CD4-positive, alpha-beta T cell treated with Interleukin-21 for 1 hour (primary cell): ENCODE measurements around the gene ZEB2.

ENCODE experiments used
- DNase-seq: peaks from one replicate; pipeline ENCODE4 v3.0.0-alpha.2; 2020

Gene ZEB2

DNA sequence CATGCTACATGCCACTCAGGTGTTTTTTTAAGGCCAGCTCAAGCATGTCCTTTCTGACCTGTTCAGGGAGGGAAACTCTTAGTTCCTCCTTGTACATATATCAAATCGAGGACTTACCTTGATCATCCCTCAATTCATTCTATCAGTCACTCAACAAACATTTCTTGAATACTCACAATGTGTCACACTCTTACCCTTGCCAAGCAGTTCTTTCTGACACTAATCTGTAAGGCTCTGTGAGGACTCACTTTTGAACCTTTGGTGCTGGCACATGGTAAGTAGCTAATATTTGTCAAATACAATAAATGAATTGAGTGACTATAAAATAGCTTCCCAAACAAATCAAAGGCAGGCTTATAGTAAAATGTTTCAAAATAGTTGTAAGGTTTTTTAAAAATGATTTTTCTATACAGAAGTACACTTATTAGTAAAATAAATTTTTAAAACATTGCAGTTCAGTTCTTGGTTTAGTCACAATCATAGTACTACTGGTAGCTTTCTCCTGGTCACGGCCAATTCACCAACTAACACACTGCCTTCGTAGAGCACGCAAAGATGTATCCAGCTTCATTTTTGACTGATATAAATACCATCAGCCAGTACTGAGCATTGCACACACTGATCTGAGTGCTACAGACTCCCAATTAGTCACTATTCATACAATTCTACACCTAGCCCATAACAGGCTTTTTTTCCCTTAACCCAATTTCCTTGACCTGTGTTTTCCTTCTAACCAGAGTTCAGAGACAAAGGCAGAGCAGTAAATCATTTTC lies 50.9 kb downstream of the ZEB2 start:
- DNase-seq: no peak

GRCh38 chr2:144467502-144468137 lies 52.3 kb downstream of the ZEB2 start:
- DNase-seq: no peak

GRCh38 chr2:144466637-144467036 lies 53.3 kb downstream of the ZEB2 start:
- DNase-seq: no peak

DNA sequence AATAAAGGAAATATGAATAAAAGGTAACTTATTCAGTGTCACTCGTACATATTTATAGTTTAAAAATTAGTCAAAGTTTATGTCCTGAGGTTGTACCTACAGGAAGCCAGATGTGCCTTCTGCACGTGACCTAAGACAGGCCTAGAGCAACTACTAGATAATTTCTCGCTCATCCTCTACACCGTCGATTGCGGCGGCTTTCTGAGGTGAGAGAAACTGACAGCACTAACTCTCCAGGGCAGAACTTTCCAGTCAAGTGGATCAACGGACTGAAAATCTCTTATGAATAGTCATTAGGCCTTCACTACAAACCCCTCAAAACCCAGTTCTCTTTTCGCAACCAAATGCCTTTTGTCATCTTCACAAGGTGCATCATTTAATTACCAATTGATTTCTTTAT lies 54.2 kb downstream of the ZEB2 start:
- peak; percentile 26 for DNase-seq

DNA sequence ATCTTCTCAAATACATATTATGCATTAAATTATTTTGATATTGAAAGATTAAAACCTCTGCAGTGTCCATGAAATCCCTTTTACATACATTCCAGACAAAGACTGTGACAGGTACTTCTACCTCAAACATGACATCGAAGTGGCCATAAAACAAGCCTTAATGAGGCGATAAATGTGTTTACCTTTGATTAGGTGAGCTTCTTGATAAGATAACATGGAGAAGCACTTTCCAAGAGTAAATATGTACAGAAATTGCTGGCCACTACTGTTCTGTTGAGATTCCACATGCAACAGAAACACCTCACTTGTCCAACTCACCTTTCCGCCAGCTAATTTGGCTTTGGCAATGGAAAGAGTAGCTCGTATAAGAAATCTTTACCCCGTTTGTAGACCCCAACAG lies 55.2 kb downstream of the ZEB2 start:
- no peak for DNase-seq

DNA sequence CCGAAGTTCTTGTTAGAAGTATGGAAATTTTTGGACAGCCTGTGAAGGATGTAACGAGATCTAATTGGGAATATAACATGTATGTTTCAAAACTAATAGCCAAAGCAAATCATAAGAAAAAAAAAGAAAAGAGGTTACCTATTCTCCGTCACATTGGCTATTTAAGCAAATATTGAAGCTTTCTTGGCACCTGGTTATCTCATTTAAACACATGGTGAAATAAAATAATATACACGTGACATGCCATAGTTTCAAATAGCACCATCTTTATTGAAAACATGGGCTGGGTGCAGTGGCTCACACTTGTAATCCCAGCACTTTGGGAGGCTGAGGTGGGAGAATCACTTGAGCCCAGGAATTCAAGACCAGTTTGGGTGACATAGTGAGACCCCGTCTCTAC lies 56.7 kb downstream of the ZEB2 start:
- no peak for DNase-seq

GRCh38 chr2:144462266-144462665 lies 57.7 kb downstream of the ZEB2 start:
- peak; percentile 26 for DNase-seq

- no peak for DNase-seq
These were observed 58.6 kb downstream of the ZEB2 start for GRCh38 chr2:144461308-144461766.

DNA sequence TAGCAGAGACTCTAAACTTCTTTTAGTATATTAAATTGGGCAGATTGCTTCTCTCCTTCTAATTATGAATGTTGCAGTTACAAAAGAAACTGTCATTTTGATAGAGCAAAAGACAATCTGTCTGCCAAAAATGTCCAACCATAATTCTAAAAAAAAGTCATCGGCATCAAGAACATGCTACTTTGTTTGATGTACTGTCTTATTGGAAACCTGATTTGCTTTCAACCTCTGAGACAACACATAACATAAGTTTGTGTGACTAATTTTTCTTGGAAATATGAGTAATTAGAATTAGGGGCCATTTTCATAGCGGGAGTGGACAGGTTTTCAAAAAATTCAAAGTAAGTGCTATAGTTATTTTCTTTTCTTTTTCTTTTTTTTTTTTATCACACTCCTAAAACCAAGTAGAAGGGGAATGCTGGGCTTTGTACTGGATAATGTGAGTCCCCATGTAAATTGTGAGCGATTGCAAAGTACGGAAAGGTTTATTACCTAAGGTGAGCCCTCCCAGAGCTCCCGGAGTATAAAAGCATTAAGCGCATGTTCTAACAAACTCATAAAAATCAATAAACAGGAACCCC lies 59.1 kb downstream of the ZEB2 start:
- DNase-seq: no peak

GRCh38 chr2:144459937-144460336 lies 60.0 kb downstream of the ZEB2 start:
- peak; percentile 83 for DNase-seq

- DNase-seq: no peak
These were observed 60.6 kb downstream of the ZEB2 start for GRCh38 chr2:144459286-144459685.

GRCh38 chr2:144458541-144458940 lies 61.4 kb downstream of the ZEB2 start:
- DNase-seq: no peak

DNA sequence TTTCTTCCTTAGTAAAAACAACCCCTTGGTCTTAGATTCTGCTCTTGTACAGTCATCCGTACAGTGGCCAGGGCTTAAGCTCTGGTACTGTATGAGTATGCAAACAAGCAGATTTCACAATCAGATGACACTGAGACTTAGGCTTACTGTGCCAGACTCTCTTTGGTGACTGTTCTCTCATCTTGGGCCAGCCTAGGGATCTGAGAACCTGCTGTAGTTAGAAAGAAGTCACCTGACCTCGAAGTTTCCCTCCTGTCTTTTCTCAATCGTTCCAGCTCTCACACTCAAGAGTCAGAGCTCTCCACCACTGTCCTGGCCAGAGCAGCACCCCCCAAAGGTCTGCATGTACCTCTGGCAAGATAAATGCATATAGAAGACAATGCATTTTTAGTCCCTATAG lies 63.2 kb downstream of the ZEB2 start:
- peak; percentile 54 for DNase-seq

DNA sequence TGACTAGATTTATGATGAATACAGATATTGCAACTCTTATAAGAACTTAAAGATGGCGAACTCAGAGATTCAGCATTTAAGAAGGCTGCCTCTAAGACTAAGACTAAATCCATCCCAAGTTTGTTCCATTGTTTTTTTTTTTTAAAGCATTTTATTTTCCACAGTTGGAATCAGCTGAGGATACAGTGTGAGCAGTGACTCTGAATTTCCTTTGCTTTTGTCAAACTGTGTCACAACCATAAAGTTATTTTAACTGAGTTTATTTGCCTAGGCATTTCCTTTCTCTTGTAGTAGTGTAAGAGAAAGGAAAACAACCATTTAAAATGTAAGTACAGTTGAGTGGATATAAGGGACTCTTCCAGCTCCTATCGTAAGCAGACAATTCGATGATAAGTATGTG lies 63.9 kb downstream of the ZEB2 start:
- no peak for DNase-seq

GRCh38 chr2:144454466-144455287 lies 65.2 kb downstream of the ZEB2 start:
- DNase-seq: peak; percentile 54

DNA sequence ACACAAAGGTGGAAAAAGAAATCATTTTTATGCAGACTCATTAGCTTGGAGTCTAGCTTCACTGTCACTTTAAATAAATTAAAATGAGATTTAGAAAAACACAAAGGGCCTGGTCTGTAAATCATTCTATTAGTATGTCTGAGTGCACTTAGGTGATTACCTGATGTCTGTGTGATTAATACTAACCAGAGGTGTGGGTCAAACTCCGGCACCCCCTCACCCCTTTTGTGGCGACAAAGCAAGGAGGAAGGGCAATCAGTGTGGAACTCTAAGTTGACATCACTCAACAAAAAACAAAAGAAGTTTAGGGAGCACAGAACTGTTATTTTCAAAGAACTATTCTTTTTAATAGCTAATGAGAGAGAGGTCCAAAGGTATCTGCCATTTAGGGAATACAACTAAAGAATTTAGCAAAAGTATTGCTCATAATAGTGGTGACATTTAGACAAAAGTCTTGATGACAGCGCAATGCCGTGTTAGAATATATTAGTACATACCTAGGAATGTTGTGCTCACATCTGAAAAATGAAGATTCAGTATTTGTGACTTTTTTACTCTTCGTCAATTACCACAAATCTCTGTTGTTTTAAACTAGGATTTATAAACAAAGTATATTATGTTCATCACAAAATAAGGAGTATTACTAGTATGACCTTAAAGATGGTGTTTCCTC lies 66.3 kb downstream of the ZEB2 start:
- no peak for DNase-seq

- no peak for DNase-seq
These were observed 67.0 kb downstream of the ZEB2 start for GRCh38 chr2:144452989-144453336.

DNA sequence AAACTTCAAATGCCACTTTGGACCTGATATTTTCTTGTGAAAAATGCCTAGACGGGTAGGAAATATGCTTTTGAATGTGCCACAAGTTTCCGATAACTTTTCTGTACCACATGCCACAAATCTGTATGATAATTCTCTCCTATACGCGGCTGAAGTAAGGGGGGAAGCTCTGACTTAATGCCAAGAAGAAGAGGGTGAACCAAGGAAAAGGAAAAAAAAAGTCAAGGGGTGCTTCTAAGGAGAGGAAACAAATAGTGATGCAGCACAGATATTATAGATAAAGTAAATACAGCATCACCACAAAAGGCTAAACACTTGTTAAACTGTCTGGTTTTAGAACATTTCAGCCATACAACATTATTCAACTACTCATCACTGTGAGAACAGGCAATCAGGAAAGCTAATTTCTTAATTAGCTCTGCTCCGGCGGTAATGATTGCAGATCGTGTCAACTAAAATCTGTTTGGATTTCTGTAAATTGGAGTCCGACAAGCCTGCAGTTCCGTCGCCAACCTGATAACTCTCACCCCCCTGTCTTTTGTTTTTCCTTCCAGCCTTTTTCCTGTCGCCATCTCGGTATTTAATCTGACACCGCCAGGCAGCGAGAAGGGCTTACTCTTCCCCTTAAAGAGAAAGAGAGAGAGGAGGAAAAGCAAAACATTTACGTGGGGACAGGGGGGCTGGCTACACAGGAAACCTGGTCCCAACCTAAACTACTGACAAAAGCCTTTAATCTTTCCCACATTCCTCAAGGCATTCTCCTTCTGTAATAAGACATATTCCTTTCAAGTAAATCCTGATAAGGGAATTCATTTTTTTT lies 67.5 kb downstream of the ZEB2 start:
- no peak for DNase-seq

DNA sequence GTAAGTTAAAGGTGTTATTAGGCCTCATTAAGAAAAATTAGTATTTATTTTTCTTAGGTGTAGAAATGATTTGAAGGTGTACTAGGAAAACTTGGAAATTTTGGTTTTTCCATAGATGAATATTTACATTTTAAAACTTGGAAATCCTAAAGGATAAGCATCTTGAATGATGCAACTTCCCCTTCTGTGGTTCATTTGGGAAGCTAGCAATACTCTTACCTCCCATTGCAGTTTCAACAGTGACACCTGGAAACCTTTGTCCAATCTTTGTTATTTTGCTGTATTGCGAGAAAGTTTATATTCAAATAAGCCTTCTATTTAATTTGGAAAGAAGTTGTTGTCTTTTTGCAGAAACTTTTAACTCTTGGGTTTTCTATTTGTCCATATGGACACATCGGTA lies 68.5 kb downstream of the ZEB2 start:
- no peak for DNase-seq

DNA sequence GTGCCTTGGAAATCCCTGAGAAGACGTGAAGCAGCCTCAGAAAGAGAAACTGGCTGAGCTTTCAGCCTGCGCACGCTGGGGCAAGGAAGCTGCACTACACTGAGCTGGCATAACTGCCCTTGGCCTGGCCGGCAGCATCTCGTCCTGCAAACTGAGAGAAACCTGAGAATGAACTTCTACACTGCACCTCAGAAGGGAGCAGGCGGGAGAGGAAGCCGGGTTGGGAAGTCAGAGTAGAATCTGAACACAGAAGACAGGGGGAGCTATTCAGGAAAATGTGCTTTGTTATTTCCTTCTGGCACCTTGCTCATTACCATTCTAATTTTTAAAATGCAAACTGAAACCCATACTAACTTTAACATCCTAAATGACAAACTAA lies 70.9 kb downstream of the ZEB2 start:
- DNase-seq: no peak

DNA sequence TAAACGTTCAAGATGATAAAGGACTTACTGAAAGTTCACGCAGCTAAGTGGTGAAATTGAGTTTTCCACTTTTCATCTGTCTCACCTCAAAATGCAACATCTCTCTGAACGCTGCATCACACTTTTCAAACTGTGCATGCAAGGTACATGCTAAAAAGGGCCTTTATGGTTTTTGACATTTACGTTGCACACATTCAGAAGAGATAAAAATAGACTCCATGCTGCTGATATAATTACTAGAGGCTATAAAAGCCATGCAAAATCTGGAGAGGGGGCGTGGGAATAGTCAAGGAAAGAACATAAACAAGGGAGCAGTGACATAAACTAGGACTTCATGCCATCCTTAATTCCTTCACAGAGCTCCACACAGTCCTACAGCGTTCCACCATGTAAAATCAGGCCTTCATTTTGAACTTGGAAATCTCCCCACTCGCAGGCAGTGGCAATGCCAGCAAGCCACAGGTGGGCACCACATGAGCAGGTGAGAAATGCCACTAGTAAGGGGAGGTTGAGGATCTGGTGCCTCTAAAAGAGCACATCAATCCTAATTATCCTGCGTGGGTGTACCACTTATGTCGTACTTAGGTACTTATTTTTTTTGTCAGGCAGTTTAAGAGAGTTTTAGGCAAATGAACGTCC lies 71.4 kb downstream of the ZEB2 start:
- DNase-seq: no peak

DNA sequence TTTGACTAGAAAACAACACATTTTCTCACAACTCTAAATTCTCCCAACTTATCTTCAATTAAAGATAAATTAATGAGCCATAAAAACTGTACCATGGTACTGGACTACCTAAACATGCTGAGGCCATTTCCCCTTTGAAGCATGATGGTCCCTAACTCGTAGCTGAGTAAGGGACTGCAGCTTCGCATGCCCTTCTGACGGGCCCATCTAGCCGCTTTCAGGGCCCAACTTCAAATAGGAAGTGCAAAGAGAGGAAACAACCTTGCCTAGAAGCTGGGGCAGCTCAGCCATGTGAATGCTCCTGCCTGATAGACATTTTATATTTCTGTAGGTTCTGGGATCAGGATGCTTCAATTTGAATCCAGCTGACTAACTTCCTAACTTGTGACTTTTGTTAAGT lies 72.4 kb downstream of the ZEB2 start:
- no peak for DNase-seq
